NB4 (cell line): ENCODE results near the gene RSPH3.

Experiments
- CTCF ChIP-seq: IDR thresholded peaks from one replicate; pipeline ENCODE4 v1.5.1; 2012; ENCODE audit warnings: low read depth, low read length
- POLR2A ChIP-seq: IDR thresholded peaks from 2 replicates; pipeline ENCODE4 v1.6.1; 2011; ENCODE audit warnings: mild to moderate bottlenecking; ENCODE audit not compliant: insufficient read length; ENCODE audit errors: extremely low read depth

GRCh38 chr6:158941246-158941645, 58.8 kb downstream of the RSPH3 start:
- TF ChIP-seq CTCF (no peak), POLR2A (no peak)
